NCI-H774 (cell line): ENCODE data around the gene STYXL1.
"Not testable (repeated sequence)": the region's sequence is repeated elsewhere in the genome, so short reads cannot be mapped to it uniquely, and the experiment has no call there.

Experiments
- DNase-seq: peaks from one replicate; lab custom pipeline; 2025; lab: John Stamatoyannopoulos, UW

Gene STYXL1

DNA sequence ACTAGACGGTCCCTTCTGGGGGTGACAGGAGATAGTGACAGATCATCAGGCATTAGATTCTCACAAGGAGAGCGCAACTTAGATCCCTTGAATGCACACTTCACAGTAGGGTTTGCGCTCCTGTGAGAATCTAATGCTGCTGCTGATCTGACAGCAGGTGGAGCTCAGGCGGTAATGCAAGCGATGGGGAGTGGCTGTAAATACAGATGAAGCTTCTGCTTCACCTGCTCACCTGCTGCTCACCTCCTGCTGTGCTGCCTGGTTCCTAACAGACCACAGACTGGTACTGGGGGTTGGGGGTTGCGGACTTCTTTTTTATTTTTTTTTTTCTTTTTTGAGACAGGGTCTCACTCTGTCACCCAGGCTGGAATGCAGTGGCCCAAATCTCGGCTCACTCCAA lies 18.1 kb downstream of the STYXL1 start:
- DNase-seq = not testable (repeated sequence)

DNA sequence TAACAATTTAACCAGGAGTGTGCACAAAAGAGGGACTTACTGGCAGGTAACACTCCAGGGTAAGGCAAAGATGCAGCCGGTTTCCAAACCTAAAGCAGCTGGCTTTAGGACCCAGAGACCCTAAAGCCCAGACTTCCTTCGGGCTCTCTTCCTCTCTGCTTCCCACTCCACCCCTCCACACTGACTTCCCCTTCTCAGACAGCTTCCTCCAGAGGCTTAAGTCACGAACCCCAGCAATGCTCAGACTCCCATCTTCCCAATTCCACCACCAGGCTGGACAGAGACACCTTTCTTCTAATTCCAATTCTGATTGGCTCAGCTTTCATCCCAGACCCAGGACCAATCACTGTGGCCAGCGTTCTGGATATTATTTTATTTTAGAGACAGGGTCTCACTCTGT lies 24.8 kb downstream of the STYXL1 start:
- no peak for DNase-seq

DNA sequence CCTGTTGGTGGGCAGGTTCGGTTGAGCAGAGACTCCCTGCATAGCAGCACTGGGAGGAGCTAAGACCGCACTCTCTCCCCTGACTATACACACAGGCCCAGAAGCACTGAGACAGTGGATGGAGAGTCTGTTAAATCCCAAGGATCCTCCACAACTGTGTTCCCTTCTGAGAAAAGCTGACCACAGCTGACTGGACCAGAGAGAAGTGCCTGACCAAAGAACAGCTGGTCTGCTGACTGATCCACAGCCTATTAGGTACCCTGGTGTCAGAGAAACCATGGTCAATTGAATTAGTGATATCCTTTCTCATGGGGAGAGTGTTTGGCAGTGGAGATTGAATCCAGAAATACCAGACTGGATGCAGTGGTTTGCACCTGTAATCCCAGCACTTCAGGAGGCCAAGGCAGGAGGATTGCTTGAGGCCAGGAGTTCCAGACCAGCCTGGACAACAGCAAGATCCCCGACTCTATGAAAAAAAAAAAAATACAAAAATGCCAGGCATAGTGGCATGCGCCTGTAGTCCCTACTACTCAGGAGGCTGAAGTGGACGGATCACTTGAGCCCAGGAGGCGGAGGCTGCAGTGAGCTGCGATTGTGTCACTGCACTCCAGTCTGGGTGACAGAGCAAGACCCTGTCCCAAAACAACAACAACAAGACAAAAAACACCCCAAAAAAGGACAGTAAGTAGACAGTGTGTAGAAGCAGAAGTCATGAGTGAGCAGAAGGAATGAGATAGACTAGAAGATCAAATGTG lies 25.6 kb downstream of the STYXL1 start:
- no peak for DNase-seq

DNA sequence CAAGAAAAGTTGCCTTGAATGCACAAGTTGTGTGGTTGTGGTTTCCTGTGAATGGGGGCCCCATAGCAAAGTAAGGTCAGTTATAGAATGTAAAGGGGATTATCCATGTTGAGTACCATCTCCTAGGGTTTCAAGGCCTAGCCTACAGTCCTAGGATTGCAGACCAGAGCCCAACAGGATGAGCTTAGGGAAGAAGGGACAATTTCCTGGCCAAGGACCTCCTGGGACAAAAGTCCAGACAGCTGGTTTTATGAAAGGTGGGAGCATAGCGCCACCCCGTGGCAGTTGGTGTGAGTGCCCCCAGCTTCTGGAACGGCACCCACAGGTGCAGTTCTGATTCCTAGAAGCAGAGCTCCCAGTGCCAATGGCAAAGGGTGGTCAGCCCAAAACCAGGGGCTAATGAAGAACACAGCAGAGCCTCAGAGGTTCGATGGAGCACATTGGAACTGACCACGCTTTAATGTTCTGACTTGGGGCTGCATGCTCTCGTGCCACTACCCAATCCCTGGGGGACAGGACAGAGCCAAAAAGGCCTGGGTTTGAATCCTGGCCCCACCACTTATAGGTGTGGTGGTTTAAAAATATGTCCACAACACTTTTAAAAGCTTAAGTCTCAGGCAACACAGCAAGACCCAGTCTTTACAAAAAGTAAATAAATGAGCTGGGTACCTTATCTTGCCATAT lies 27.6 kb downstream of the STYXL1 start:
- peak; percentile 45 for DNase-seq

DNA sequence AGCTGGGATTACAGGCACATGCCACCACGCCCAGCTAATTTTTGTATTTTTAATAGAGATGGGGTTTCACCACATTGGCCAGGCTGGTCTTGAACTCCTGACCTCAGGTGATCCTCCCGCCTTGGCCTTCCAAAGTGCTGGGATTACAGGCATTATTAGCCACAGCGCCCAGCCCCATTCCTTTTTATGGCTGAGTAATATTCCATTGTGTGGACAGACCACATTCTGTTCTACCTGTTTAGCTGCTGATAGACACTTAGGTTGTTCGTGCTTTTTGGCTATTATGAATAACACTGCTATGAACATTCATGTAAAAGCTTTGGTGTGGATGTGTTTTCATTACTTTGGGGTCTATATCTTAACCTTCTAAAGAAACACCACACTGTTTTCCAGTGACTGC lies 29.3 kb downstream of the STYXL1 start:
- DNase-seq = not testable (repeated sequence)

DNA sequence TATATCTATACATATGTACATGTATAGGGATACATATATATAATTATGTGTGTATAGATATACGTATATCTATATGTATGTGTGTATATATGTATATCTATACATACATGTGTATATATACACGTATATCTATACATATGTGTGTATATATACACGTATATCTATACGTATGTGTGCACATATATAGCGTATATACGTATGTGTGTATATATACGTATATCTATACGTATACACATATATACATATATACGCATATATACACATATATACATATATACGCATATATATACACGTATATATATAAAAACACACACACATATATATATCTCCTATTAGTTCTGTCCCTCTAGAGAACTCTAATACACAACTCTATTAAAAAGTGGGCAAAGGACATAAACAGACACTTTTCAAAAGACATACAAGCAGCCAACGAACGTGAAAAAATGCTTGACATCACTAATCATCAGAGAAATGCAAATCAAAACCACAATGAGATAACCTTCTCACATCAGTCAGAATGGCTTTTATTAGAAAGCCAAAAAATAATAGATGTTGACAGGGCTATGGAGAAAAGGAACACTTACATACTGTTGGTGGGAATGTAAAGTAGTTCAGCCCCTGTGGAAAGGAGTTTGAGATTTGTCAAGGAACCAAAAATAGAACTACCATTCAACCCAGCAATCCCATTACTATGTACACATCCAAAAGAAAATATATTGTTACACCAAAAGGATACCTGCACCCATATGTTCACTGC lies 31.4 kb downstream of the STYXL1 start:
- DNase-seq = no peak

DNA sequence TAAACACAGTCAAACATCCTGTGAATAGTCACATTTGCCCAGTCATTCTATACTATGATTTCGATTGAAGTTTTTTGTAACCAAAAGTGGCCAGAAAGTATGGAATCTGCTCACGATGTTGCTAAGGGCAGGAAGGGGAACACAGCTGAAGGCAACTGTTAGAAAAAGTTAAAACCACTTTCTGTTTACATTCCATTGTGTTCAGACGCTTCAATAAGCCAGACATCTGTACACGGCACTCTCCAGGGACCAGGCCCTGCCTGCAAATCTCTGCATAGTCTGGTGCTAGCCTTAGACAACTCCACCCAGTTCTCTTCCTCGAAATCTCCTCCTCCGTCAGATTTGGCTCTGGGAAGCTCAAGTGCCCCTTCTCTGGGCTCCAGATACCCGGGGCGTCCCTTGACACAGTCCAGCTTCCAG lies 36.3 kb downstream of the STYXL1 start:
- DNase-seq = no peak

DNA sequence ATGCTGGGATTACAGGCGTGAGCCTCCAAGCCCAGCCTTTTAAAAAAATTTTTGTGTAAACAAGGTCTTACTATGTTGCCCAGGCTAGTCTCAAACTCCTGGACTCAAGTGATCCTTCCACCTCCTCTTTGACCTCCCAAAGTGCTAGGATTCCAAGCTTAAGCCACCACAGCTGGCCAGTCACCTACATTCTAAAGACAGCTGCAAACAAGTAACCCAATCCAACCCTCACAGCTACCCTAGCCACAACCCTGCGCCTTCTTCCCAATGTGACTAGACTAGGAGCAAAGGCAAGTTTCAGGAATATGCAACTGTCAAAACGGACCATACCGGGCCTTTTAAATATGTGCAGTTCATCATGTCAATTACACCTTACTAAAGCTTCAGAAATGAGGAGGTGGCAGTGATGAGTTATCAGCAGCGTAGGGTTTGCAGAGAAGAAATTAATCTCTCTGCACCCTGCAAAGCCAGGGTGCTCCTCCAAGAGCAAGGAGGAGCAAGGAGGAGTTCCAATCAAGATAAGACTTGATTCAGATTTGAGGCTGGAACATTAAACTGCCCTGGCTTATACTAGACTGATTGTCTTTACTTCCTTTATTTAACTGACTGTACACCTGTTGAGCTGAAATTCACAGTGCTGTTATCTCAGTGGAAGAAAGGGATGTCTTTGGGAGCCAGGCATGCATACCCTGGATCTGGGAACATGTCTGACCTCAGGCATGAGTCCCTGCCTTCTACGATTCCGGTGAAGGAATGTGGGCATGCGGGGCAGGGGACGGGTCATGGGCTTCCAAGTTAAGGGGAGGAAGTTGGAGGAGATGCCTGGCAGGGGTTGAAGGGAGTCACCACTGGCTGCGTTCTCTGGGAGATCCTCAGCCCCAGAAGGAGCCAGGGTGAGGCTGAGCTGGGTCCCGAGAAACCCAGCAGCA lies 37.9 kb downstream of the STYXL1 start:
- no peak for DNase-seq

DNA sequence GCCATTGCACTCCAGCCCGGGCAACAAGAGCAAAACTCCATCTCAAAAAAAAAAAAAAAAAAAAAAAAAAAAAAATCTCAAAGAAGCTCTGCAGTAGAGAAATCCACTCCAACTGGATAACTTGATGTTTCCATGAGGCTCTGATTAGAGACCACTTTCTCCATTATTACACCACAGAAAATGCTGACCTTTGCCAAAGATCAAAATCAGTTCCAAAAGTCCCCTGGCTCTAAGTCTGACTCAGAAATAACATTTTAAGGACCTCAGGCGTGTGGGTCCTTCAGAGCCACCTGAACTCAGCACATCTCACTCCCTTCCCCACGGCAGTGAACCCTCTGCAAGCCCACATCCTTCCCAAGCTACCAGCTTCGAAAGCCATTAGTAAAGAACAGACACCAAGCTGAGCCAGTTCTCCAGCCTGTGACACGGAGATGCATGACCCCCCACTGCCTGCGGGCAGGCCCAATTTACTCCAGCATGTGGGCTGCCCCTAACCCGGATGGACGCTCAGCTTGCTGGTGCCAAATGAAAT lies 39.6 kb downstream of the STYXL1 start:
- DNase-seq = no peak

DNA sequence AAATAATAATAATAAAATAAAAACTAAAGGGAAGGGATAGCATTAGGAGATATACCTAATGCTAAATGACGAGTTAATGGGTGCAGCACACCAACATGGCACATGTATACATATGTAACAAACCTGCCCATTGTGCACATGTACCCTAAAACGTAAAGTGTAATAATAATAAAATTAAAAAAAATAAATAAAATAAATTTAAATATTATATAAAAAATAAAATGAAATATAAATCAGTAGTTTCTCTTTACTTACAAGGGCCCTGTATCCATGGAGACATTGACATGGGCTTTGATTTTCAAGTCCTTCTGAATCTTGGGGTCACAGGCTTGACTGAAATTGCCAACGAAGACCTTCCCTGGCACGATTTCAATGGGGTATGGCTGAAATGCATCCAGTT lies 42.8 kb downstream of the STYXL1 start:
- DNase-seq = not testable (repeated sequence)

DNA sequence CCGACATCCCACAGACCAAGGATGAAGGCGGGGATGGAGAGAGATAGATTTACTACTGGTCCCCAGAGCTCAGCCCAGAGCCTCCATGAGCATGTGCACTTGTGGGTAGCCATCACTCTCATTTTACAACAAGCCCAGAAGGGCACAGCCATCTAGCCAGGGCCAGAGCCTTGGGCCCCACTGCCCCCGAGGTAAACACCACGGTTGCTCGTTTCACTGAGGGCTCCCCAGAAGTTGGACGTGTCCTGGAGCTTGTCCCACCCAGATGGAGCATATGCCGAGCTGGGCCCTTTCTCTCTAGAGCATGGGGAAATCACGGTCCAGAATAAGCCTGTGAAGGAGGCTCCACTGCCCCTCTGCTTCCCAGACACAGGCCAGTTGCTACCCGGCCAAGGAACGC lies 44.4 kb downstream of the STYXL1 start:
- DNase-seq = no peak

DNA sequence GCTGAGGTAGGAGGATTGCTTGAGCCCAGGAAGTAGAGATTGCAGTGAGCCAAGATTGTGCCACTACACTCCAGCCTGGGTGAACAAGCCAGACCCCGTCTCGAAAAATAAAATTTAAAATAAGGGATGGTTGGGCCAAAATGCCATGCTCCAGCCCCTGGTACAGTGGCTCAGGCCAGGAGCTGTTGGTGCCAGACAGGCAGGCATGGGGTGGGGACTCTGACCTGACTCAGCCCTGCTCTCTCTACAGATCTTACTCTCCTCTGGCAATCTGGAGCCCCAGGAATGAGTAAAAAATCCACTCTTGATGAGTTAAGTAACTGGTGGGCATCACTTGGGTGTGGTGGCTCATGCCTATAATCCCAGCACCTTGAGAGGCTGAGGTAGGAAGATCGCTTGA lies 45.0 kb downstream of the STYXL1 start:
- DNase-seq = no peak

DNA sequence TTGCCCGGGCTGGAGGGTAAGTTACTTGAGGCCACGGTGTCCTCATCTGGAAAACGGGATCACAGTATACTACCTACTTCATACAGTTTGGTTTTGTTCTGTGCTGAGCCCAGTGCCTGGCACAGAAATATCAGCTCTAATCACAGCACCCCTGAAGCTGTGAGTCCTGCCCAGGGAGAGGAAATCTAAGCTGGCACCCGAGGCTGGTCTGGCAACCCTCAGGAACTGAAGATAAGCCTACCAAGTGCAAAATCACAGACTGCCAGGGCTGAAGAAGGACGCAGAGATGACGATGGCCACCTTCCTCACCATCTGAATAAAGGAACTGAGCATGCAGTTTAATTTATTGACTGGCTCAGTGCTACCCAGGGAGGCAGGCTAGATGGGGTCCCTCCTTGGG lies 45.7 kb downstream of the STYXL1 start:
- no peak for DNase-seq

DNA sequence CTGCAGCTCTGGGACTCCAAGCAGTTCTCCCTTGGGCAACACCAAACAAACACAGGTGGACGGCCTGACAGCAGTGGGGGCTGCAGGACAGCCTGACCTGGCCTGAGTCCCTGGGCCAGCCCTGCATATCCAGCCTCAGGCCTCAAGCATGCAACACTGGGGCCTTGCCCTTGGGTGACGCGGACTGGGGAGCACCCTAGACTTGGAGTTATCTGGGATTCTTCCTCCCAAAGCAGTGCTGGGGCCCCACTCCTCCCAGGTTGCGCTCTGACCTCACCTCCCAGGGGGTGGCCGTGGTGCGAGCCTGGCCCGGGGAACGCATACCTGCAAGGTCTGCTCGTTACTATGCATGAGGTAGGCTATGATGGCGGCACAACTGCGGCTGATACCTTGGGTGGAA lies 47.2 kb downstream of the STYXL1 start:
- DNase-seq = no peak

DNA sequence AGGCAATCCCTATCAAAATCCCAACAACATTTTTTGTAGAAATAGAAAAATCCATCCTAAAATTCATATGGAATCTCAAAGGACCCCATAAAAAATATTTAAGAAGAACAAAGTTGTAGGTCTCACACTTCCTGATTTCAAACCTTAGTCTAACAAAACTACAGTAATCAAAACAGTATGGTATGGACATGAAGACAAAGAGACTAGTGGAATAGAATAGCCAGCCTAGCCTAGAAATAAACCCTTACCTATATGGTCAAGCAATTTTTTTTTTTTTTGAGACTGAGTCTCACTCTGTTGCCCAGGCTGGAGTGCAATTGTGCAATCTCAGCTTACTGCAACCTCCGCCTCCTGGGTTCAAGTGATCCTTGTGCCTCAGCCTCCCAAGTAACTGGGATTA lies 49.8 kb downstream of the STYXL1 start:
- no peak for DNase-seq

DNA sequence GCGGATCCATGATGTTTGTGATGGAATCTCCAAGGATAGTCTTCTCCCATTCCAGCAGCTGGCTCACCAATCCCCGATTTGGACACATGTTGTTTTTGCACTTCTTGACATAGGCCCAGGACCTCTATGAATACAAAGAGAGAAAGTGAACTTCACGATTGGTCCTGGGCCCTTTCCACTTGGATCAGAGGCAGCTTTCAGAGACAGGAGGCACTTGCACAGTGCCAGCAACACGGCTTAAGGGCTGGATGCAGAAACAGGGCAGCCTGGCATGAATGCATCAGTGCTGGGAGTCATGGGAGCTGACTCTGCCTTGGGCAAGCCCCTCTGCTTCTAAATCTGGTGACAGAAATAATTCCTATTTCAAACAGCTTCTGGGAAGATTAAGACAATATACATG lies 51.3 kb downstream of the STYXL1 start:
- no peak for DNase-seq

DNA sequence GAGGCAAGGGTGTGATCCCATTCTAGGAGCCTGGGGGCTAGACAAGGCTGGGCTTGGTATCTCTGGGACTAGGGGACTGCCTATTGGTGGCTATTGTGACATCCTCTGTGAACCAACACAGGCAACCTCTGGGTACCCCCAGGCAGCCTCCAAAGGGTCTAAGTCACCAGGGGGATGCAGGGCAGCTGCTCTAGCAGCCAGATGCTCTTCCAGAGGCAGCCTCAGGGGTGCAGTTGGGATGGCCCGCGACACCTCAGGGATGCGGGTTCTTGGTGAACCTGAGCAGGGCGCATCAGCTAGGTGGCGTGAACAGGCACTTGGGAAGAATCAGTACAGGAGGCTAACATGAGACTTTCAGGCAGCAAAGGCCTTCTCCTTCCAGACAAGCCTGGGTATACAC lies 51.8 kb downstream of the STYXL1 start:
- DNase-seq = no peak

DNA sequence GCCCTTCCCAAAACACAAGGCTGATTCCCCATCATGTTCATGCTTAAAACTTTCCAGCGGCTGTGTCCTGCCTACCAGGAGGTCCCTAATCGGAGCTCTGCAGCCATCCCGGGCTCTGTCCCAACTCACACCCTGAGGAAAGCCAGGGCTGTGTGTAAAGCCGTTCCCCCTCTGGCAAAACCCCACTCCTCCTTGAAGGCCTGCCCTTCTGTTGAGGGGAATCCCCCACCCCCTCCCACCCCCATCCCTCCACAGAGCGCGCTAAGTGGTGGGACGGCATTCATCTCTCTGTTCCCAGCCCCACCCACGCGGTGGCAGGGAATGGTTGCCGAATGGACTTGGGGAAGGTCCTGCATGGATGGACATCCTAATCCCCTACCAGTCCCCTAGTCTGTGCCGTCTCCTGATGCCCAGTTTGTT lies 52.7 kb downstream of the STYXL1 start:
- DNase-seq = no peak

DNA sequence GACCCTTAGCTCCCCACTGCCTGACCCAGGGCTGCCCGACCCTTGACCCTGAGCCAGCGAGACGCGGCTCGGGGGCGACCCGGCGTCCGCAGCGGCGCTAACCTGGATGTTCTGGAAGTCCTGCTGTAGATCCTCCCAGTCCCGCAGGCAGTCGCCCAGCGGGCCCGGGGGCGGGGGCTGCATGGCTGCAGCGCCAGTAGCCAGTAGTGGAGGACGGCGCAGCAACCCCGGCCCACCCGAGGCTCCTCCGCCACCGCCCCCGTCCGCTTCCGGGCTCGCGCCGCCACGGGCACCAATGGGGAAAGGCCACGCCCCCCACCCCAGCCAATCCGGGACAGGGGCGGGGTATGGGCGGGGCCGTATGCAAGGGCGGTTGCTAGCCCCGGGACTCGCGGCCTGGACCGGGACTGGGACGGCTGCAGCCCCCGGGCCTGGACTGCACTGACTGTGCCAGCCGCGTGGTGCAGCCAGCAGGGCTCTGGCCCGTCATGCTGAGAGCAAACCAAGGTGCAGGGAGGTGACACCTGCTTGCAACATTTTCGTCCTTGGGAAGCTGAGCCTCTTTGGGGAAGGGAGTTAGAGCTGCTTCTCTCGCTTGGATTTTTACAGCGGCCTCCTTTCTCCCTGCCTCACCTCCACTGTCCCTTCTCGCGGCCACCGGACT lies 53.3 kb downstream of the STYXL1 start, which contains the start of gene TMEM120A:
Gene TMEM120A, minus strand, starts transcription at position 208 of the 664 bp plus-strand sequence. Its CDS starts 25 bp downstream, at position 183.
- peak; percentile 89 for DNase-seq

DNA sequence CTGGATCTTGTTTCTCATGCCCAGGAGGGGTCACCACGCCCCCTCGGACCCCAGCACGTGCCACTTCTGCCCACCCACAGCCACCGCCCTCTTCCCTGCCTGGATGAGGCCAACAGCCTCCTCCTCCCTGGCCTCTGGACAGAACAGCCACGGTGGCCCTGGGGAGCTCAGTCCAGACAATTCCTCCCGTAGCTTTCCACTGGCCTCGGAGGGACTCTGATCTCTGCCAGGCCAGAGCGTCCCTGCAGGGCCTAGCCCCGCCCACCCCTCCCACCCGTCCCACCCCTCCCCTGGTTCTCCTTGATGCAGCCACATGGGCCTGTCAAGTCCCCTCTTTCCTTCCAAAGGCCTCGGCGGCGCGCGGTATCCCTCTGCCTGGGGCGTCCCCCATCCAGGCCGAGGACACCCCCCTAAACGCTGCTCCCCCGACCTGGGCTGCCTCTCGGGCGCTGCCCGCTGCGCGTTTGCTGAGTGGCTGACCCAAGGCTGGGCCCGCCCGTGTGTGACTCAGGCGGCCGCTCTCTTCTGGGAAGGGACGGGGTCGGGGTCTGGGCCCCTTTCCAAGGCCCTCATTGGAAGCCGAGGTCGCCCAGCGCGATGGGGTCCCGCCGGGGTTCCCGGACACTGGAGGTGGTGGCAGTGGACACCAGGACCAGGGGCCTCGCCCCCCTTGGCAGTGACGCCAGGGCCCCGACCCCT lies 54.0 kb downstream of the STYXL1 start:
- no peak for DNase-seq
